ENCODE measurements around the gene TGFB3. TPM values are rescaled to one million over a fixed set of nuclear protein-coding genes. Genes with fewer than 3 reads are reported as not detected.

The TGFB3 gene
- total and polyA plus RNA-seq, 9 of the 15 experiments (the other 6 are each of a cell fraction or from before 2014, with no cell fraction given): 0.39 to 2.0 (median 1.0) TPM

DNA sequence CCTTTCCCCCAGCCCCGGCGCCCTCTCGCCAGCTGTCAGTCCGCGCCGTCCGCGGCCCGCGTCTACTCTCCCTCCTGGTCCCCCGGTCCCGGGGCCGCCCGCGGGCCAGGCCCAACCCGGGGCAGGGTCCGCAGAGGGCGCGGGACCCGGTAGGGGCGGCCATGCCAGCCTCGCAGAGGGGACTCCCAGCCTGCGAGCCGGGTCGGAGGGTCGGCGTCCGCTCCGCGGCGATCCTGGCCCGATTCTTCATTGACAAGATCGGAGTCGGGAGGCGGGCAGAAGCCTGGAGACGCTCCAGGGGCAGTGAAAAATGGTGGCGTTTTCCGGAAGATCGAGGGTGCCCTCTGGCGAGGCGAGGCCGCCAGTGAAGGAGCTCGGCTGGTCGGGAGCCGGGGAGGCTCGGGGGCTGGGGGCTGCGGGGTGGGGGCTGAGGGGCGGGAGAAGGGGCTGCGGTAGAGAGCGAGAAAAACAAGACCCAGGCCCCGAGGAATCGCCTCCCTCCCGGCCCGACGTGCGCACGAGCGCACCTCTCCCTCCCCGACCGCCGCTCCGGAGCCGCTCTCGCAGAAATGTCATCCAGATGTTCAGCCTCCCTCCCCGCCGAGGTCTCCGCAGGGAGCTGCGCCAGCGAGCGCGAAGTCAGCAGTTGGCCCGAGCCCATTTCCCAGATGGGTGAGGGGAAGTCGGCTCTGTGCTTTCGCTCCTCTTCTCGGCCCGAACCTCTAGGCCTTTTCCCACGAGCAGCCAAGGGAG, 647 bp upstream of the TGFB3 start (continued):
- TF ChIP-seq, protein P1, sequence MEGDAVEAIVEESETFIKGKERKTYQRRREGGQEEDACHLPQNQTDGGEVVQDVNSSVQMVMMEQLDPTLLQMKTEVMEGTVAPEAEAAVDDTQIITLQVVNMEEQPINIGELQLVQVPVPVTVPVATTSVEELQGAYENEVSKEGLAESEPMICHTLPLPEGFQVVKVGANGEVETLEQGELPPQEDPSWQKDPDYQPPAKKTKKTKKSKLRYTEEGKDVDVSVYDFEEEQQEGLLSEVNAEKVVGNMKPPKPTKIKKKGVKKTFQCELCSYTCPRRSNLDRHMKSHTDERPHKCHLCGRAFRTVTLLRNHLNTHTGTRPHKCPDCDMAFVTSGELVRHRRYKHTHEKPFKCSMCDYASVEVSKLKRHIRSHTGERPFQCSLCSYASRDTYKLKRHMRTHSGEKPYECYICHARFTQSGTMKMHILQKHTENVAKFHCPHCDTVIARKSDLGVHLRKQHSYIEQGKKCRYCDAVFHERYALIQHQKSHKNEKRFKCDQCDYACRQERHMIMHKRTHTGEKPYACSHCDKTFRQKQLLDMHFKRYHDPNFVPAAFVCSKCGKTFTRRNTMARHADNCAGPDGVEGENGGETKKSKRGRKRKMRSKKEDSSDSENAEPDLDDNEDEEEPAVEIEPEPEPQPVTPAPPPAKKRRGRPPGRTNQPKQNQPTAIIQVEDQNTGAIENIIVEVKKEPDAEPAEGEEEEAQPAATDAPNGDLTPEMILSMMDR (IDR thresholded peaks at IDR 0.05 in 2 of 3, conservative IDR thresholded peaks at IDR 0.05 in 1 of 3; ENCODE audit: insufficient read depth in 2 of 3, low read depth in 1 of 3, low read length in 3 of 3): peak; percentile 40 to 73 (median 68); a peak in 5 of 6 replicates
- no peak for TF ChIP-seq SAFB (IDR thresholded peaks at IDR 0.05; ENCODE audit: borderline replicate concordance, low read depth, low read length)
- TF ChIP-seq, protein P2, sequence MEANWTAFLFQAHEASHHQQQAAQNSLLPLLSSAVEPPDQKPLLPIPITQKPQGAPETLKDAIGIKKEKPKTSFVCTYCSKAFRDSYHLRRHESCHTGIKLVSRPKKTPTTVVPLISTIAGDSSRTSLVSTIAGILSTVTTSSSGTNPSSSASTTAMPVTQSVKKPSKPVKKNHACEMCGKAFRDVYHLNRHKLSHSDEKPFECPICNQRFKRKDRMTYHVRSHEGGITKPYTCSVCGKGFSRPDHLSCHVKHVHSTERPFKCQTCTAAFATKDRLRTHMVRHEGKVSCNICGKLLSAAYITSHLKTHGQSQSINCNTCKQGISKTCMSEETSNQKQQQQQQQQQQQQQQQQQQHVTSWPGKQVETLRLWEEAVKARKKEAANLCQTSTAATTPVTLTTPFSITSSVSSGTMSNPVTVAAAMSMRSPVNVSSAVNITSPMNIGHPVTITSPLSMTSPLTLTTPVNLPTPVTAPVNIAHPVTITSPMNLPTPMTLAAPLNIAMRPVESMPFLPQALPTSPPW (CRISPR knock-in tag; IDR thresholded peaks at IDR 0.05): peak; percentile 49
- no peak for TF ChIP-seq EP400 (IDR thresholded peaks at IDR 0.05)
- TF ChIP-seq ZBTB7A (IDR thresholded peaks at IDR 0.05; ENCODE audit: borderline replicate concordance, control insufficient read depth, low read depth, low read length): peak; percentile 42; the same call in 1 of the 2 replicates
- TF ChIP-seq, protein P3, sequence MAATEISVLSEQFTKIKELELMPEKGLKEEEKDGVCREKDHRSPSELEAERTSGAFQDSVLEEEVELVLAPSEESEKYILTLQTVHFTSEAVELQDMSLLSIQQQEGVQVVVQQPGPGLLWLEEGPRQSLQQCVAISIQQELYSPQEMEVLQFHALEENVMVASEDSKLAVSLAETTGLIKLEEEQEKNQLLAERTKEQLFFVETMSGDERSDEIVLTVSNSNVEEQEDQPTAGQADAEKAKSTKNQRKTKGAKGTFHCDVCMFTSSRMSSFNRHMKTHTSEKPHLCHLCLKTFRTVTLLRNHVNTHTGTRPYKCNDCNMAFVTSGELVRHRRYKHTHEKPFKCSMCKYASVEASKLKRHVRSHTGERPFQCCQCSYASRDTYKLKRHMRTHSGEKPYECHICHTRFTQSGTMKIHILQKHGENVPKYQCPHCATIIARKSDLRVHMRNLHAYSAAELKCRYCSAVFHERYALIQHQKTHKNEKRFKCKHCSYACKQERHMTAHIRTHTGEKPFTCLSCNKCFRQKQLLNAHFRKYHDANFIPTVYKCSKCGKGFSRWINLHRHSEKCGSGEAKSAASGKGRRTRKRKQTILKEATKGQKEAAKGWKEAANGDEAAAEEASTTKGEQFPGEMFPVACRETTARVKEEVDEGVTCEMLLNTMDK (IDR thresholded peaks at IDR 0.05; ENCODE audit: borderline replicate concordance, insufficient read depth, low read depth, low read length, poor library complexity, severe bottlenecking): no peak
- no peak for TF ChIP-seq RBM34 (IDR thresholded peaks at IDR 0.05; ENCODE audit: borderline replicate concordance, insufficient read depth, low read length)
- TF ChIP-seq ZNF551 (CRISPR knock-in tag; IDR thresholded peaks at IDR 0.05): no peak
- peak in 2 of 3 experiments; percentile 75 to 76 for TF ChIP-seq YY1 (IDR thresholded peaks at IDR 0.05; ENCODE audit: borderline replicate concordance in 1 of 3, control insufficient read depth in 1 of 3, extremely low read depth in 1 of 3, insufficient read depth in 3 of 3, insufficient read length in 1 of 3, insufficient replicate concordance in 2 of 3, low read depth in 1 of 3, low read length in 2 of 3)
- TF ChIP-seq KLF1 (tag; IDR thresholded peaks at IDR 0.05): no peak
- peak; percentile 54; the same call in 1 of the 2 replicates for TF ChIP-seq ZNF12 (CRISPR knock-in tag; IDR thresholded peaks at IDR 0.05)
- peak; percentile 80 for TF ChIP-seq ZFX (CRISPR knock-in tag; IDR thresholded peaks at IDR 0.05)
- no peak for TF ChIP-seq CBX3 (IDR thresholded peaks at IDR 0.05; ENCODE audit: borderline replicate concordance in 1 of 2, low read length in 2 of 2)
- peak; percentile 80 for TF ChIP-seq NCOA6 (IDR thresholded peaks at IDR 0.05)
- TF ChIP-seq RBFOX2 (IDR thresholded peaks at IDR 0.05; ENCODE audit: low read depth, low read length): peak; percentile 54; the same call in 1 of the 2 replicates
- peak; percentile 52 to 65 for TF ChIP-seq RAD21 (CRISPR knock-in tag; conservative IDR thresholded peaks at IDR 0.05 in 1 of 2, IDR thresholded peaks at IDR 0.05 in 1 of 2)
- TF ChIP-seq ZNF354B (CRISPR knock-in tag; IDR thresholded peaks at IDR 0.05): no peak
- TF ChIP-seq PHF8 (IDR thresholded peaks at IDR 0.05; ENCODE audit: borderline replicate concordance, low read length): peak; percentile 31; the same call in 1 of the 2 replicates

Data from K562 (cell line).